Hippocampal formation (tissue), 2 donors: ENCODE results near the gene TBC1D32.
"Not testable (repeated sequence)": the region's sequence is repeated elsewhere in the genome, so short reads cannot be mapped to it uniquely, and the experiment has no call there.

Experiments
- DNase-seq, 2 donors: peaks; one replicate each; lab custom pipeline; 2025; lab: John Stamatoyannopoulos, UW

Gene TBC1D32

DNA sequence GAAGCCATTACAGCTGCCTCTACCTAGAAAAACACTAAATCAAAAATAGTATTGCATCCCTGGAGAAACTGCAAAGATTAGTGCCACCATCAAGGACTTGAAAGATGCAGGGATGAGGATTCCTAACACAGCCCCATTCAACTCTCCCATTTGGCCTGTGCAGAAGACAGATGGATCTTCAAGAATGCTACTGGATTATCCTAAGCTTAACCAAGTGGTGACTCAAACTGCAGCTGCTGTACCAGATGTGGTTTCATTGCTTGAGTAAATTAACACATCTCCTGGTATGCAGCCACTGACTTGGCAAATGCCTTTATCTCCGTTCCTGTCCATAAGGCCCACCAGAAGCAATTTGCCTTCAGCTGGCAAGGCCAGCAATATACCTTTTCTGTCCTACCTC lies 117.4 kb downstream of the TBC1D32 start:
- no peak for DNase-seq

DNA sequence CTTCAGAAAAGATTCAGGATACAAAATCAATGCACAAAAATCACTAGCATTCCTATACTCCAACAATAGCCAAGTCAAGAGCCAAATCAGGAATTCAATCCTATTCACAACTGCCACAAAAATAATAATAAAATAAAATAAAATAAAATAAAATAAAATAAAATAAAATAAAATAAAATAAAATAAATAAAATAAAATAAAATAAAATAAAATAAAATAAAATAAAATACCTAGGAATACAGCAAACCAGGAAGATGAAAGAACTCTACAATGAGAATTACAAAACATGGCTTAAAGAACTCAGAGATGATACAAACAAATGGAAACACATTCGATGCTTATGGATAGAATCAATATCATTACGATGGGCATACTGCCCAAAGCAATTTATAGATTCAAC lies 120.9 kb downstream of the TBC1D32 start:
- not testable (repeated sequence) for DNase-seq

DNA sequence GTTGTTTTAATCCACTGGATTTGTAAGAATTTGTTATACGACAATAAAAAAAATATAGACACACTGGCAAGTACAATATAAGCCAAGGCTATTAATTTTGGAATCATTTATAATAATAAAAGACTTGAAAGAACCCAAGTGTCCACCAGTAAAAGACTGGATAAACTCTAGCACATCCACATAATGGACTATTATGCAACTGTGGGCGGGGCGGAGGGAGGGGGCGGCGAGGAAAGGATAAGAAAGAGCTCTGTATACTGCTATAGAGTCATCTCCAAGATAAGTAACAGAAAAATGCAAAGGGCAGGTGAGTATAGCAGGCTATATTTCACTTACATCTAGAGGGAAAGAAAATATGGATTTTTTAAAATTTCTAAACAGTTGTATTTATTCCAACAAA lies 123.3 kb downstream of the TBC1D32 start:
- DNase-seq: peak in 1 of 2 donors; percentile 3

DNA sequence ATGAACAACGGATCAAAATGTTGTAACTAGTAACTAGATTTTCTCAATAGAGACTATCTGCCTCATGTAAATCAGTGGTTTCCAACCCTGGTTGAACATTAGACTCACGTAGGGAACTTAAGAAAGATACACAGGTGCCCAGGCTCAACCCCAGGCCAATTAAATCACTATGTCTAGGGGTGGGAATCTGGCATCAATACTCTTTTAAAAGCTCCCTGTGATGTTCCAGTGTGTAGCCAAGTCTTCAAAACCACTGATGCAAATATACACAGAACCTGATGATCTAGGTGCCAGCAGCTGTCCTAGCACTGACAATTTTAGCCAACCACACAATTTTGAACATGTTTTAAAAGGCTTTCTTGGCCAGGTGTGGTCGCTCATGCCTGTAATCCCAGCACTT lies 128.7 kb downstream of the TBC1D32 start:
- DNase-seq: no peak

DNA sequence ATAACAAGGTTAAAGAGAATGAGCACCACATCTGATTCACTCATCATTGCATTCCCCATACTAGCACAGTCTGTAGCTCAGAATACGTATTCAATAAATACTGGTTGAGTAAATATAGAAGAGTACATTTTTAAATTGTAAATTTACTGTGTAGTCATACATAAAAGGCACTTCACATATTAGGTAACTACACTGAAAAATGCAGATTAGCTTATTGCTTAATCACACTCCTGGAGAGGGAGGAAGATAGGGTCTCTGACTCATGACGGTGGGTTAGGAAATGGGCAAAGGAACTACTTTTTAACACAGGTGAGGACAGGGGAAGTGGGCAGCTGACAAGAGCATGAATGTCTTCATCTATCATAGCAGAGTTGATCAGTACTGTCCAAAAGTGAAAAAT lies 133.2 kb downstream of the TBC1D32 start:
- no peak for DNase-seq

DNA sequence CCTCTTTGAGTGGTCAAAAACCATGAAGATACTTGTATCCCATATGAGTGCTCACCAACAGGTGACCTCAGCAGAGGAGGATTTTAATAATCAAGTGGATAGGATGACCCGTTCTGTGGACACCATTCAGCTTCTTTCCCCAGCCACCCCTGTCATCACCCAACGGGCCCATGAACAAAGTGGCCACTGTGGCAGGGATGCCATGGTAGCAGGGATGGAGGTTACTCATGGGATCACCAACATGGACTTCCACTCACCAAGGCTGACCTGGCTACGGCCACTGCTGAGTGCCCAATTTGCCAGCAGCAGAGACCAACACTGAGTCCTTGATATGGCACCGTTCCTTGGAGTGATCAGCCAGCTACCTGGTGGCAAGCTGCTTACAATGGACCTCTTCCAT lies 138.2 kb downstream of the TBC1D32 start:
- not testable (repeated sequence) for DNase-seq

DNA sequence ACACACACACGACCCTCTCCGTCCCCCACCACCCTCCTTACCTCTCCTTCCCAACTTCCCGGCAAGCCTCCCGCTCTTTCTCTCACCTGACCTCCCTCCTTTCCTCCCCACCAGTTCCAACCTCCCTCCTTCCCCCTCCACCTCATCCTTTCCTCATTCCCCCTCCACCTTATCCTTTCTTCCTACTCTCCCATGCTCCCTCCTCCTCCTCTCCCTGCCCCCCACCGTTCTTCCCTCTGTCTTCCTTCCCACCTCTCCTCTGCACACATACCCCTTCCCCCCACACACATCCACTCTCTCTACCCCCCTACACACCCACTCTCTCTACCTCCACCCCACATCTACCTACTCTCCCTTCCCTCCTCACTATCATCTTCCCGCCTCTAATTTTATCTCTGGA lies 144.2 kb downstream of the TBC1D32 start:
- DNase-seq: no peak

DNA sequence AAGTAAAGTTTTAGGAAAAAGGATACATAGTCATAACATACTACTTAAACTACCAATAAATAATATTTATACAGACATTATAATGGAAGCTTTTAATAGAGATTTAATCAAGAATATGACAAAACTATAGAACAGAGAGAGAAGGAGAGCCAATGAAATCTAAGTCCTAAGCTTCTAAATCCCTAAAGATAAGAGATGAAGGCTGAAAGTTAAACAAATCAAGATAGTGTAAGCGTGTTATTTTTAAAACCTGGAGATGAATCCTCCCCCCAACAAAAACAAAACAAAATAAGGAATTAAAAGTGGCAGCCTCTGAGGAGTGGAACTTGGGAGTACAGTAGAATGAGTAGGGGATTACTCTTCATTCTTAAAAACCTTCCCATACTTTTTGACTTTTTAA lies 145.9 kb downstream of the TBC1D32 start:
- no peak for DNase-seq

DNA sequence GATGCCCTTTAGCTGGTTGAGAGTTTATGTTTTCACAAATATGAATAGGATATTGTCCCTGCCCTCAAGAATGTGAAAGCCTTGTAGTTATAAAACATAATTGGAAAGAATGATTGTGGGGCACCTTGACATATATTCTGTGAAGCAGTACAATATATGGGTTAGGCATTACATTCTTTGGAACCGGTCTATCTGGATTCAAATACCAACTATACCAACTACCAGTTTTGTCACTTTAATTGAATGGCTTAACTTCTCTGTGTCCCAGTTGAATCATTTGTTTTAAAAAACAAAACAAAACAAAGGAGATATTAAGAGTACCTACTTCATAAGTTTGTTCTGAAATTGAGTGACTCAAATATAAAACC lies 146.5 kb downstream of the TBC1D32 start:
- DNase-seq: no peak

DNA sequence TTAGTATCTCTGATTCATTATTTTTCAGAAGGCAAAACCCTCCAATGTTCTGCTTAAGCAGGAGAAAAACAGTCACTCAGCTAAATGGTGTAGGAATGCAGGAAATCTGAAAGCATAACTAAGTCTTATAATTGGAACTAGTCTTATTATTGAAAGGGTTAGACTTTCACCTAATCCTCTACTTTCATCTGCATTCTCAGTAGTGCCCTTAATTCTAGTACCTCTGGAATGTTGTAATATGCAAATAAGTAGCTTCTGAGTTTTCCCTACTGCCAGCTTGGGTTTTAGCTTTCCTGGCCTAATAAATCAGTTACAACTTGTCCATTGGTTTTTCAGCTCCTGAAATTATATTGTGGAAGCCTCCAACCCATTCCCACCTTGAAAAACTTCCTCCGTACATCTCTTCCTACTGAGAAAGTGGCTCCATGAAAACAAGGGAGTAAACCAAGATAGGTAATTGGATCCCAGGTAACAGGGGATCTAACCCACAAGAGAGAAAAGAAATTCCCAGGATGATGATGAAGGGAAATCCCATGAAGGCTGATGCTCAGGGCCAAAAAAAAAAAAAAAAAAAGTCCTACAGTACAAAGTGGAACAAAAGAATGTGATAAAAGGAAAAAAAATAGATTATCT lies 147.0 kb downstream of the TBC1D32 start:
- no peak for DNase-seq

DNA sequence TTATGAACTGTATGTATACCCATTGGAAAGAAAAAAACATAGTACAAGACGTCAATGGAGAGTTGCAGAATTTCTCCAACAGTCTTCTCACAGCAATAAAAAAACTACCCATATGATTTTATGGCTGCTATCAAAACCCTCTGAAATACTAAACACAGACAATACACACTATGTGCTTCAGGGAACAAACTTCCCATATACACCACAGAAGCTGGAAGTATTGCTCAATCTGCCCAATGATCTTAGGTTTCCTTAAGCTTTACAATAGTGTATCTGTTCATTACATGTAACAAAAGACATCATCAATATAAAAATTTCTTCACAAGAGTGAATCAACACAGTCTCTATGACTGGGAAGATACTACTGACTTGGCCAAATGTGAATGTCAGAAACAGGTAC lies 150.5 kb downstream of the TBC1D32 start:
- no peak for DNase-seq

DNA sequence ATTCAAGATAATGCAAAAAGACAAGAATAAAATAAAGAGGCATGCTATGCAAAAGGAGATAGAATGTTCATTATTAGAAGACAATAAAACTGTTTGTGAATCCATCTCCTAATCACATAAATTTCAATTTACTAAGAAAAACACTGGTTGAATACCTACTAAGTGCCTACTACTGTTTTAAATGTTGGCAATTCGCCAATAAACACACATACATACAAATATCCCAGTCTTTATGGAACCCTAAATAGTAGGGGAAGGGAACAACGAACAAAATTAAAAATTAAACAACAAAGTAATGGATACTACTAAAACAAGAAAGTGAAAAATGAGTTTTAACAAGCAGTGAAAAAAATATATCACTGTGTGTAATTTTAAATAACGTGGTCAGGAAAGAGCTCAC lies 158.5 kb downstream of the TBC1D32 start:
- DNase-seq: no peak

DNA sequence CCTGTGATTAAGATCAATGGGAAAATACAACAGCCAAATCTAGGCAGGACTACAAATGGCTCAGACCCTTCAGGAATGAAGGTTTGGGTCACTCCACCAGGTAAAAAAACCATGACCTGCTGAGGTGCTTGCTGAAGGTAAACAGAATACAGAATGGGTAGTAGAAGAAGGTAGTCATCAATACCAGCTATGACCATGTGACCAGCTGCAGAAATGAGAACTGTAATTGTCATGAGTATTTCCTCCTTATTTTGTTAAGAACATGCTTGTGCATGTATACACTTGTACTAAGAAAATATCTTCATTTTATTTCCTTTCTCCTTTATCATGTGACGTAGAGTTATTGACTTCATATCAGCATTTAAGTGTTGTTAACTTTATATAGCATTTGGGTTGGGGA lies 161.8 kb downstream of the TBC1D32 start:
- not testable (repeated sequence) for DNase-seq

DNA sequence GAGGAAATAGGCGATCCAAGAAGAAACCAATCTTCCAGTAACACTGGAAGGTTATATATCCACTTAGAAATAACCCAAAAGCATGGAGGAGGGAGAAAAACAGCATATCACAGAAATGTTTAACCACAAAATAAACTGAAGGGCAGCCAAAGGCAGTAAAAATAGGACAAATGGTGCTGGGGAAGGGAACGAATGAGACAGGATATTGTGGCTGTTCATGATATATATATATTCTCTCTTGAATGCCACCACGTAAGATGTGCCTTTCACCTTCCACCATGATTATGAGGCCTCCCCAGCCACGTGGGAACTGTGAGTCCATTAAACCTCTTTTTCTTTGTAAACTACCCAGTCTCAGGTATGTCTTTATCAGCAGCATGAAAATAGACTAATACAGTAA lies 162.4 kb downstream of the TBC1D32 start:
- DNase-seq: no peak

DNA sequence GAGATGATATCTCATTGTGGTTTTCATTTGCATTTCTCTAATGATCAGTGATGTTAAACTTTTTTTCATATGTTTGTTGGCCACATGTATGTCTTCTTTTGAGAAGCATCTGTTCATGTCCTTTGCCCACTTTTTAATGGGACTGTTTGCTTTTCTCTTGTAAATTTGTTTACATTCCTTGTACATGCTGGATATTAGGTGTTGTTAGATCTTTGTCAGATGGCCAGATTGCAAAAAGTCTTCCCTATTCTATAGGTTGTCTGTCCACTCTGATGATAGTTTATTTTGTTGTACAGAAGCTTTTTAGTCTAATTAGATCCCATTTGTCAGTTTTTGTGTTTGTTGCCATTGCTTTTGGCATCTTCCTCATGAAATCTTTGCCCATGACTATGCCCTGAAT lies 172.4 kb downstream of the TBC1D32 start:
- DNase-seq: no peak

DNA sequence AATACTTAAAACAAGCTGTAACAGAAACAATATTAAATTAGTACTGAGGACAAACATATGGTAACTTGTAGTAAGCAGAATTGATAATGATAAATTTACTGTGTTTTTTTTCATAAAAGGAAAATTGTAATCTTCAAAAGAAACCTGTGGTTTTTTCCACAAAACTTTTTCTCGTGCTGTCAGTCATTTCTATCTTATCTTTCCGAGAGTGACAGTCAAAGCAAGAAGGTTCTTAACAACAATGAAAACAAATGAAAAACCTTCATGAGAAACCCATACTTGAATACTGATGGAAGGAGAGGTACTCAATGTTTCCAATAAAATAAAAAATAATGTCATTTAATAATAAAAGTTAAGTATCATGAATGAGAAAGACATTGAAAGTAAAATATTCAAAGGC lies 174.0 kb downstream of the TBC1D32 start:
- DNase-seq: no peak

DNA sequence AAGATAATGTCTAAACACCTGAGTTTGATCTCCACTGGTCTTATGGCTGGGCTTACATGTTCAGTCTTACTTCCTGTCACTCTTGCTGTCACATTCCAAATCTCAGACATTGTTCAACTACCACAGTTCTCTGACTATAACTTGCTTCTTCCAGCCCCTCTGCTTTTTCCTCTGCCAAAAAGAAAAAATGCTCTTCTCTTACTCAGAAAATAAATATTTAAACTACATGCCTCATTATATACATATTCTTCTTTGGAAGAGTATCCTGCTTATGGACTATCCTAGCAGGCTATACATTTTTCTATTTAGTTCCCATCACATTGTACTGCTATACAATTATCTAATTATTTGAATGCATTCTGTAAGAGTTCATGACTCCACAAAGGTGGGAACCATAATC lies 175.4 kb downstream of the TBC1D32 start:
- no peak for DNase-seq

DNA sequence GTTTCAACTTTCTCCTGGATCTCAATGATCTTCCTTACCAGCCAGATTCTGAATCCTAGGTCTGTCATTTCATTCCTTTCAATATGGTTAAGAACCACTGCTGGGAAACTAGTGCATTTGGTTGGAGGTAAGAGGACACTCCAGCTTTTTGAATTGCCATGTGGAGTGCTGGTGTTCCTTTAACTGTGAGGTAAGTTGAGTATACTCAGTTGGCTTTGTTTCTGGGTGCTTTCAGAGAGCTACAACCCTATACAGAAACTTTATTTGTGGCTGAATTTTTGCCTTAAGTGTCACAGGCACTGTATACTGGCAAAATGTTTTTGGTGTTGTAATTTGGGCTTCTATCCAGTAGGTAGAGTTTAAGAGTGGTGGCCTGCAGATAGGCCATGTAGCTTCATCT lies 175.8 kb downstream of the TBC1D32 start:
- DNase-seq: no peak

DNA sequence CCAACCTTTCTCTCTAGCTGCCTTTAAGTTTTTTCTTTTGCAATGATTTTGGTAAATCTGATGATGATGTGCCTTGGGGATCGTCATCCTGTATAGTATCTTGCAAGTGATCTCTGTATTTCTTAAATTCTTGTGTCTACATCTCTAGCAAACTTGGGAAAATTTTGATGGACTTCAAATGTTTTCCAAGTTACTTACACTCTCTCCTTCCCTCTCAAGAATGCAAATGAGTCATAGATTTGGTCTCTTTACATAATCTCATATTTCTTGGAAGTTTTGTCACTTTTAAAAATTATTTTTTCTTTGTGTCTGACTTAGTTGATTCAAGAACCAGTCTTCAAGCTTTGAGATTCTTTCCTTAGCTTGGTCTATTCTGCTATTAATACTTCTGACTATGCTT lies 176.4 kb downstream of the TBC1D32 start:
- DNase-seq: no peak

DNA sequence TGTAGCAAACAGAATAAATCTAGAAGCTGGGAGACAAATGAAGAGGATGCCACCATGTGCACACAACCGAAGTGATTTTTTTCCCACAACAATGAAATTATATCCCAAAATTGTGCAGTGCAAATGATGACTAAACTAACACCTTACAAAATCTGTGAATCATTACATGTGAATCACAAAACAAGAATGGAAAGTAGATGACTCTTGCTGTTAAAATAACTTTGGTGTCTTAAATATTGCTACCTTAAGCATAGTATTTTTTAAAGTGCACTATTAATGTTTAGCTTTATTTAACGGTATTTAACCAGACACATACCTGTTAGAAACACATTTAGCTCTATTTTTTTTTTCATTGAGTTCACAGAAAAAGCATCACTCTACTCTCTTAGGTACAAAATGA lies 190.8 kb downstream of the TBC1D32 start:
- peak in 1 of 2 donors; percentile 13 for DNase-seq

DNA sequence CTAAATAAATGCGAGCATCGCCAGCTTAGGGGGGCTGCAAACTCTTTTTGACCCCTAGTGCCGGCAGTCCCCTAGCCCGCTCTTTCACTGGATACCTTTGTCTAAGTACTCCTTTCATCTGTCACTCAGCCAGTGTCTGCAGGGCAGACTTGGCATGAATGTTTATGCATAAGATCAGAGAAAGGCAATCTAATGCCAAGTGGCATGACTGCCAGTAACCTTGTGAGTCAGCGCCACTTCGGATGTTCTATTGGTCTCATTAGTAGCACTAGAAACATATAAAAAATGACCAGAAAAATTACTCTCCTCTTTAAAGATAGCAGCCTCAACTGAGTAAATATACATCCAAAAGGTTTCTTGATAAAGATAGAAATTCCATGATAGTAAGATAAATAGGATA lies 192.2 kb downstream of the TBC1D32 start:
- no peak for DNase-seq

DNA sequence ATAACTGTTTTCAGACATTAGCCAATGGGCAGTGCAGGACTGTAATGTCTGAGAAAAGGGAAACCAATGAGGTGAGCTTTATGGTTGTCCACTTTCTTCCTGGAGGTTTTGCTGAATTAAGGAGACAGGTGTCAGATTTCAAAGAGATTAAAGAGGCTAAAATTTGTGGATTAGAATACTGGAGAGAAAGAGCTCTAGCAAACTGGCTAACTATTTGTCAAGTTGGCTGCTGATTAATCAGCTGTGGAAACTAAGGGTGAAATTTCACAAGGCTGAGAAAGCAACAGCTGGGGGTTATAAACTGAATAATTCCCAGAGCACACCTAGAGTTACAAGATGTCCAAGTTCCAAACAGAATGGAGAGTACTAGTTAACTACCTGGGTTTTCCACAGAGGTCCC lies 198.9 kb downstream of the TBC1D32 start:
- DNase-seq: no peak

DNA sequence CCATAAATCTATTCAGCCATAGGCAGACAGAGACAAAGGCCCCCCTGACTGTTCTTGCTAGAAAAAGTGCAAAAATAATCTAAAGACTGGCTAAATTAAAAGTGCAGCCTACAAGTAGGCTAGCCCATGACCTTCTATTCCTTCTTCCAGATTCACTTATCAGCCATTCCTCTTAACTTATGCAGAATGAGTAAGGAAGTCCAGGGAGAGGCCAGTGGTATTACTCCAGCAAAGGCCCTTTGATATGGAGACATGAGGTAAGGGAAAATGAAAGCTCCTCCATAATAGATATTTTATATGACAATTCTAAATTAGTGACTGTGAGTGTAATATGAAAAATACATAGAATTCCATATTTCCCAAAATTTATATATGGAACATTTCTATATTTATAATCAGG lies 199.4 kb downstream of the TBC1D32 start:
- DNase-seq: no peak

DNA sequence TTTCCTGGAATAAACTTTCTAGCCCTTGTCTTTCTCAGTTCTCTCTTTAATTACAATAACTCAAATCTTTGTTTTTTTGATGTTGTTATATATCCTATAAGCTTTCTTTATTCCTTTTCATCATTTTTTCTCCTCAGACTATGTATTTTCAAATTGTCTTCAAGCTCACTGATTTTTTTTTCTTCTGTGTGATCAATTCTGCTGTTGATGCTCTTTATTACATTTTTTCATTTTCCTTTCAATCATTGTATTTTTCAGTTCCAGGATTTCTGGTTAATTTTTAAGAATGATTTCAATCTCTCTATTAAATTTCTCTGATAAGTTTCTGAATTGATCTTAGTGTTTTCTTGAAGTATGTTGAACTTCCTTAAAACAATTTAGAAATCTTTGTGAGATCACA lies 209.7 kb downstream of the TBC1D32 start:
- no peak for DNase-seq

DNA sequence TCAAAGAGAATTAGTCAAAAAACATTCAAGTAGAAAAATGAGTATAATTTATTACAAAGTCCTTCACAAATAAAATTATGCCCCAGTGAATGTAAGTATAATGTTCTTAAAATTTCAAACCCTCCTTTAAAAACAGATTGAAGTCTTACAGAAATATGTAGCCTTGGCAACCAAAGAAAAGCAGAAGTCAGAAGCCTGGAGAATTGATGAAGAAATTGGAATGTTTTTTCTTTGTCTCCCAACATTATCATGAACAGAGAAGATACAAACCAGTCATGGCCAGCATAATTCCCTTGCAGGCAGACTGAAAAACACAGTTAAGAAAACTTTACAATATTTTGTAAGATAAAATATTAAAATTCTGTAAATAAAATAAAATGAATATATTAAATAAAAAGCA lies 221.9 kb downstream of the TBC1D32 start:
- DNase-seq: no peak
